H1 (cell line): ENCODE data around the gene ZNF337. TPM values are rescaled to one million over a fixed set of nuclear protein-coding genes. Genes with fewer than 3 reads are reported as not detected.

ENCODE experiments used
- CTCF ChIA-PET: fragments of 300-600 bp; sonication (Branson Sonifier 250); formaldehyde crosslinking; loops from one replicate; lab custom pipeline; 2021; ENCODE audit not compliant: partially characterized antibody; lab: Charles Lee
- POLR2A ChIA-PET: fragments of 300-600 bp; sonication (Branson Sonifier 250); formaldehyde crosslinking; loops from one replicate; lab custom pipeline; 2021; ENCODE audit warnings: inconsistent platforms; ENCODE audit not compliant: partially characterized antibody; lab: Charles Lee
- DNase-seq, 2 experiments: peaks; one replicate each; pipeline versions ENCODE4 v3.0.0 to v3.0.0-alpha.2; 2010 to 2022; ENCODE audit warnings: low spot score in 2 of 2, low read depth in 1 of 2, mixed read lengths in 1 of 2
- FAIRE-seq: peaks from 2 replicates; lab custom pipeline; 2011; peaks lifted over from hg19 to GRCh38; lab: Jason Lieb, UNC
- H2AFZ ChIP-seq: 2 replicates; pipeline ENCODE4 v1.8.1; 2012; ENCODE audit warnings: low read length, inconsistent platforms
- H2AK5ac ChIP-seq: 2 replicates; pipeline ENCODE4 v1.6.1; 2013; ENCODE audit warnings: low read depth, low read length
- H2BK120ac ChIP-seq: replicated peaks from 2 replicates; pipeline ENCODE3; 2013; ENCODE audit warnings: low read depth, low read length, inconsistent platforms
- H2BK12ac ChIP-seq: 2 replicates; pipeline ENCODE4 v1.6.1; 2013; ENCODE audit warnings: low read depth, low read length
- H2BK15ac ChIP-seq: 2 replicates; pipeline ENCODE4 v1.6.1; 2013; ENCODE audit warnings: low read length
- H2BK20ac ChIP-seq: 2 replicates; pipeline ENCODE4 v1.6.1; 2013; ENCODE audit warnings: low read length
- H2BK5ac ChIP-seq: 2 replicates; pipeline ENCODE4 v1.6.1; 2013; ENCODE audit warnings: low read depth, low read length
- H3K14ac ChIP-seq: 2 replicates; pipeline ENCODE4 v1.6.1; 2013; ENCODE audit warnings: inconsistent platforms; ENCODE audit not compliant: insufficient read length
- H3K18ac ChIP-seq: 2 replicates; pipeline ENCODE4 v1.6.1; 2013; ENCODE audit warnings: low read length; ENCODE audit errors: extremely low read depth
- H3K23ac ChIP-seq: 2 replicates; pipeline ENCODE4 v1.6.1; 2013; ENCODE audit warnings: inconsistent platforms; ENCODE audit not compliant: insufficient read length
- H3K23me2 ChIP-seq: 2 replicates; pipeline ENCODE4 v1.6.1; 2013; ENCODE audit warnings: low read depth, low read length
- H3K27ac ChIP-seq: 2 replicates; pipeline ENCODE4 v1.6.1; 2011; ENCODE audit warnings: low read depth, low read length, inconsistent platforms
- H3K27me3 ChIP-seq, 4 experiments: replicated peaks in 1 of 4; 1 replicate in 1 of 4; 2 replicates in 3 of 4; pipeline versions ENCODE4 v1.6.1 to v1.8.1; 2011 to 2013; ENCODE audit warnings: low read length in 3 of 4, mild to moderate bottlenecking in 3 of 4, inconsistent platforms in 2 of 4, mixed read lengths in 2 of 4, moderate library complexity in 1 of 4; ENCODE audit not compliant: control insufficient read depth in 3 of 4, insufficient read depth in 3 of 4; ENCODE audit errors: extremely low read depth in 1 of 4
- H3K36me3 ChIP-seq, 4 experiments: 2 replicates each; pipeline versions ENCODE4 v1.6.1 to v1.8.1; 2011 to 2013; ENCODE audit warnings: mild to moderate bottlenecking in 4 of 4, low read length in 3 of 4, moderate library complexity in 2 of 4, control low read depth in 1 of 4, inconsistent platforms in 1 of 4; ENCODE audit not compliant: insufficient read depth in 4 of 4, control insufficient read depth in 2 of 4
- H3K4ac ChIP-seq: replicated peaks from 2 replicates; pipeline ENCODE3; 2013; ENCODE audit warnings: low read length, low read depth, mixed read lengths, inconsistent platforms; ENCODE audit not compliant: insufficient read length
- H3K4me1 ChIP-seq, 4 experiments: replicated peaks in 1 of 4; 1 replicate in 1 of 4; 2 replicates in 3 of 4; pipeline versions ENCODE4 v1.6.1 to v1.8.1; 2011 to 2013; ENCODE audit warnings: low read length in 3 of 4, inconsistent platforms in 2 of 4, mixed read lengths in 1 of 4; ENCODE audit not compliant: insufficient read depth in 4 of 4, control insufficient read depth in 3 of 4
- H3K4me2 ChIP-seq, 2 experiments: 2 replicates each; pipeline versions ENCODE4 v1.6.1 to v1.8.1; 2011 to 2013; ENCODE audit warnings: low read depth in 2 of 2, low read length in 2 of 2, control low read depth in 1 of 2, inconsistent platforms in 1 of 2, mild to moderate bottlenecking in 1 of 2; ENCODE audit not compliant: insufficient read depth in 1 of 2
- H3K4me3 ChIP-seq, 4 experiments: fragments of 200-600, 300-600 bp in 1 of 4; sonication (generic), shearing (Covaris generic), sonication (Bioruptor Twin) in 1 of 4; 2 replicates each; pipeline versions ENCODE4 v1.5.1 to v1.8.1; 2011 to 2016; ENCODE audit warnings: low read length in 4 of 4, low read depth in 3 of 4, control low read depth in 2 of 4, inconsistent platforms in 2 of 4, mild to moderate bottlenecking in 2 of 4, mixed read lengths in 1 of 4, moderate library complexity in 1 of 4; ENCODE audit not compliant: insufficient read depth in 2 of 4; ENCODE audit errors: extremely low read depth in 1 of 4
- H3K56ac ChIP-seq: replicated peaks from 2 replicates; pipeline ENCODE3; 2013; ENCODE audit warnings: low read depth, mild to moderate bottlenecking, mixed read lengths, low read length, inconsistent platforms; ENCODE audit not compliant: insufficient read length
- H3K79me1 ChIP-seq: 2 replicates; pipeline ENCODE4 v1.6.1; 2013; ENCODE audit warnings: low read depth, low read length, control low read depth
- H3K79me2 ChIP-seq, 2 experiments: 2 replicates each; pipeline versions ENCODE4 v1.6.1 to v1.8.1; 2012 to 2013; ENCODE audit warnings: low read length in 2 of 2, mild to moderate bottlenecking in 2 of 2, inconsistent platforms in 1 of 2; ENCODE audit not compliant: insufficient read depth in 2 of 2, control insufficient read depth in 1 of 2
- H3K9ac ChIP-seq, 4 experiments: replicated peaks in 1 of 4; 1 replicate in 1 of 4; 2 replicates in 3 of 4; pipeline versions ENCODE4 v1.6.1 to v1.8.1; 2011 to 2013; ENCODE audit warnings: low read depth in 3 of 4, low read length in 3 of 4, control low read depth in 2 of 4, mild to moderate bottlenecking in 2 of 4, moderate library complexity in 2 of 4, inconsistent platforms in 1 of 4; ENCODE audit errors: extremely low read depth in 1 of 4
- H3K9me3 ChIP-seq, 2 experiments: 2 replicates each; pipeline versions ENCODE4 v1.6.1 to v1.8.1; 2012 to 2013; ENCODE audit warnings: mild to moderate bottlenecking in 2 of 2, moderate library complexity in 2 of 2, control low read depth in 1 of 2, inconsistent platforms in 1 of 2, low read depth in 1 of 2, low read length in 1 of 2, mixed read lengths in 1 of 2; ENCODE audit not compliant: insufficient read depth in 2 of 2
- H4K20me1 ChIP-seq, 2 experiments: replicated peaks in 1 of 2; 2 replicates each; pipeline versions ENCODE3 to v1.8.1; 2011 to 2013; ENCODE audit warnings: inconsistent platforms in 2 of 2, low read length in 2 of 2, mild to moderate bottlenecking in 1 of 2; ENCODE audit not compliant: insufficient read depth in 2 of 2, control insufficient read depth in 1 of 2
- H4K5ac ChIP-seq: 2 replicates; pipeline ENCODE4 v1.6.1; 2013; ENCODE audit warnings: low read length, low read depth, mixed read lengths, inconsistent platforms; ENCODE audit not compliant: insufficient read length
- H4K8ac ChIP-seq: 2 replicates; pipeline ENCODE4 v1.8.0; 2013; ENCODE audit warnings: mild to moderate bottlenecking, moderate library complexity, low read length, inconsistent platforms; ENCODE audit not compliant: insufficient read depth; ENCODE audit errors: extremely low read depth
- H4K91ac ChIP-seq: replicated peaks from 2 replicates; pipeline ENCODE3; 2013; ENCODE audit warnings: low read length, mixed read lengths, inconsistent platforms; ENCODE audit not compliant: insufficient read length
- BCL11A ChIP-seq, 2 experiments: IDR thresholded peaks; one replicate each; pipeline ENCODE4 v1.6.1; 2011; ENCODE audit warnings: low read depth in 2 of 2, low read length in 2 of 2, mild to moderate bottlenecking in 2 of 2
- CBX8 ChIP-seq: fragments of 300-800, 300-1000 bp; sonication (generic); IDR thresholded peaks from 2 replicates; pipeline ENCODE4 v1.7.1; 2016; ENCODE audit warnings: low read depth, low read length, borderline replicate concordance
- CHD1 ChIP-seq: IDR thresholded peaks from 2 replicates; pipeline ENCODE4 v1.6.1; 2012; ENCODE audit warnings: low read depth, low read length, improper control_type of control experiment
- EP300 ChIP-seq, 2 experiments: IDR thresholded peaks; 1 replicate in 1 of 2; 2 replicates in 1 of 2; pipeline ENCODE4 v1.6.1; 2011 to 2012; ENCODE audit warnings: low read depth in 2 of 2, low read length in 2 of 2, mild to moderate bottlenecking in 2 of 2, borderline replicate concordance in 1 of 2, inconsistent platforms in 1 of 2, moderate library complexity in 1 of 2
- JUN ChIP-seq: IDR thresholded peaks from 2 replicates; pipeline ENCODE4 v1.6.1; 2011; ENCODE audit warnings: low read depth, mild to moderate bottlenecking, improper control_type of control experiment, low read length
- KDM4A ChIP-seq: IDR thresholded peaks from one replicate; pipeline ENCODE4 v1.7.1; 2012; ENCODE audit warnings: low read depth, mild to moderate bottlenecking, moderate library complexity, low read length, inconsistent platforms; ENCODE audit not compliant: severe bottlenecking
- NRF1 ChIP-seq: IDR thresholded peaks from 2 replicates; pipeline ENCODE4 v1.6.1; 2011; ENCODE audit warnings: mild to moderate bottlenecking, low read depth, low read length, improper control_type of control experiment
- POLR2AphosphoS5 ChIP-seq: IDR thresholded peaks from 2 replicates; pipeline ENCODE4 v1.6.1; 2011; ENCODE audit warnings: low read depth, low read length
- SIN3A ChIP-seq, 2 experiments: IDR thresholded peaks in 1 of 2; conservative IDR thresholded peaks in 1 of 2; 2 replicates each; pipeline ENCODE4 v1.6.1; 2011 to 2012; ENCODE audit warnings: low read length in 2 of 2, improper control_type of control experiment in 1 of 2, low read depth in 1 of 2, mild to moderate bottlenecking in 1 of 2
- SIRT6 ChIP-seq: IDR thresholded peaks from one replicate; pipeline ENCODE4 v1.7.1; 2012; ENCODE audit warnings: low read length, inconsistent platforms
- SP4 ChIP-seq: IDR thresholded peaks from 2 replicates; pipeline ENCODE4 v1.6.1; 2012; ENCODE audit warnings: low read length, inconsistent platforms
- TBP ChIP-seq: IDR thresholded peaks from 2 replicates; pipeline ENCODE4 v1.6.1; 2011; ENCODE audit warnings: low read depth, low read length, improper control_type of control experiment
- TEAD4 ChIP-seq: IDR thresholded peaks from 2 replicates; pipeline ENCODE4 v1.6.1; 2012; ENCODE audit warnings: low read depth, low read length, inconsistent platforms, mixed read lengths
- polyA plus RNA-seq, 7 experiments: library from polyadenylated mRNA; depleted of rRNA in 3 of 7; stranded (reverse) in 5 of 7; unstranded in 2 of 7; fragments of >200 nt in 5 of 7; fragments of 200-250 nt in 2 of 7; gene quantifications; 1 replicate in 5 of 7; 2 replicates in 1 of 7; 4 replicates in 1 of 7; pipeline versions ENCODE4 v1.2.1 to v1.2.3, GENCODE V29; 2011 to 2013; ENCODE audit warnings: missing spikeins in 2 of 7, mixed read lengths in 2 of 7
- total RNA-seq: library from RNA; stranded (reverse); fragmentation: NEBNext Ultra II Directional; extraction: Animal tissue kit (Norgen Biotek cat#: 25700); gene quantifications from 2 replicates; pipeline ENCODE4 v1.2.1, GENCODE V29; 2021
- TF ChIP-seq, protein P1 (sequence below): IDR thresholded peaks from 2 replicates; pipeline ENCODE4 v1.6.1; 2011; ENCODE audit warnings: low read length, improper control_type of control experiment

Gene ZNF337
- total and polyA plus RNA-seq, 2 of the 8 experiments (the other 6 are each of a cell fraction or from before 2014, with no cell fraction given): 2.8 to 6.6 TPM

DNA sequence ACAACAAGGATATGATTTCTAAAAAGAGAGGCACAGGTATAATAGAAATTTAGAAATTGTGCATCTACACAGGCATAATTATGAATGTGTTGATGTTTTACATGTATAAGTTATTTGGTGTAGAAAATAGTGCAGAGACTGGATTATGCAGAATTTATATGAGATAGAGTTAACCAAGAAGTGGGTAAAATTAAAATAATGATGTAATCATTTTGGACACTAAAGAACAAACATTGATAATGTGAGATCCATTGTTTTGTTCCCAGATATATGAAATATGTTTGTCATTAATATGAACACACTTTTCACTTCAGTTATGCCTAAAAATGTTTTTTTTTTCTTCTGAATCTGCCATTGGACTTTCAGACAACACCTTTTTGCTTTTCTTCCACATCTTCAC lies 37.2 kb upstream of the ZNF337 start:
- Histone ChIP-seq H3K18ac (no peak overlapping the region), H3K4ac (no peak overlapping the region), H3K4me2 (no peak overlapping the region), H3K36me3 (no peaks in the 10 kb centered on the region), H2AK5ac (no peak overlapping the region), H4K5ac (no peak overlapping the region), H3K23me2 (no peaks in the 10 kb centered on the region), H3K79me1 (no peaks in the 10 kb centered on the region), H3K9me3 (peaks cover 0 to 6% of the 10 kb centered on the region in 2 experiments; a peak in 1 of 4 replicates), H3K9ac (no peak overlapping the region), H2BK20ac (no peak overlapping the region), H3K14ac (no peak overlapping the region), H3K79me2 (no peaks in the 10 kb centered on the region), H4K91ac (no peak overlapping the region), H4K8ac (no peak overlapping the region), H3K4me3 (no peak overlapping the region), H2BK12ac (no peak overlapping the region), H3K27me3 (no peaks in the 10 kb centered on the region), H3K4me1 (no peaks in the 10 kb centered on the region), H3K23ac (no peak overlapping the region), H2BK120ac (no peak overlapping the region), H3K56ac (no peak overlapping the region), H2AFZ (no peak overlapping the region), H2BK5ac (no peak overlapping the region), H3K27ac (no peak overlapping the region), H4K20me1 (no peaks in the 10 kb centered on the region), H2BK15ac (no peak overlapping the region)
- TF ChIP-seq POLR2AphosphoS5: no peak
- no peak for TF ChIP-seq TBP
- no peak for TF ChIP-seq EP300 (IDR thresholded peaks at IDR 0.05; ENCODE audit: borderline replicate concordance in 1 of 2, low read depth in 2 of 2, low read length in 2 of 2)
- TF ChIP-seq SIRT6: no peak
- no peak for TF ChIP-seq CBX8
- no peak for TF ChIP-seq CHD1
- no peak for TF ChIP-seq JUN
- no peak for TF ChIP-seq NRF1
- no peak for TF ChIP-seq KDM4A
- TF ChIP-seq TEAD4: no peak
- TF ChIP-seq SIN3A (conservative IDR thresholded peaks at IDR 0.05 in 1 of 2, IDR thresholded peaks at IDR 0.05 in 1 of 2; ENCODE audit: low read depth in 1 of 2, low read length in 2 of 2): no peak
- TF ChIP-seq BCL11A (IDR thresholded peaks at IDR 0.05; ENCODE audit: low read depth in 2 of 2, low read length in 2 of 2): no peak
- TF ChIP-seq, protein P1, sequence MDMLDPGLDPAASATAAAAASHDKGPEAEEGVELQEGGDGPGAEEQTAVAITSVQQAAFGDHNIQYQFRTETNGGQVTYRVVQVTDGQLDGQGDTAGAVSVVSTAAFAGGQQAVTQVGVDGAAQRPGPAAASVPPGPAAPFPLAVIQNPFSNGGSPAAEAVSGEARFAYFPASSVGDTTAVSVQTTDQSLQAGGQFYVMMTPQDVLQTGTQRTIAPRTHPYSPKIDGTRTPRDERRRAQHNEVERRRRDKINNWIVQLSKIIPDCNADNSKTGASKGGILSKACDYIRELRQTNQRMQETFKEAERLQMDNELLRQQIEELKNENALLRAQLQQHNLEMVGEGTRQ: no peak
- no peak for TF ChIP-seq SP4
- POLR2A ChIA-PET: no interaction called here
- no peak for FAIRE-seq
- no peak for DNase-seq
- CTCF ChIA-PET: no interaction called here
